ENCODE results near the gene ZNF429.
"Not testable (repeated sequence)": the region's sequence is repeated elsewhere in the genome, so short reads cannot be mapped to it uniquely, and the experiment has no call there.

Gene ZNF429

GRCh38 chr19:21487969-21488368 is 17.4 kb upstream of the ZNF429 start:
- TF ChIP-seq, protein P1, sequence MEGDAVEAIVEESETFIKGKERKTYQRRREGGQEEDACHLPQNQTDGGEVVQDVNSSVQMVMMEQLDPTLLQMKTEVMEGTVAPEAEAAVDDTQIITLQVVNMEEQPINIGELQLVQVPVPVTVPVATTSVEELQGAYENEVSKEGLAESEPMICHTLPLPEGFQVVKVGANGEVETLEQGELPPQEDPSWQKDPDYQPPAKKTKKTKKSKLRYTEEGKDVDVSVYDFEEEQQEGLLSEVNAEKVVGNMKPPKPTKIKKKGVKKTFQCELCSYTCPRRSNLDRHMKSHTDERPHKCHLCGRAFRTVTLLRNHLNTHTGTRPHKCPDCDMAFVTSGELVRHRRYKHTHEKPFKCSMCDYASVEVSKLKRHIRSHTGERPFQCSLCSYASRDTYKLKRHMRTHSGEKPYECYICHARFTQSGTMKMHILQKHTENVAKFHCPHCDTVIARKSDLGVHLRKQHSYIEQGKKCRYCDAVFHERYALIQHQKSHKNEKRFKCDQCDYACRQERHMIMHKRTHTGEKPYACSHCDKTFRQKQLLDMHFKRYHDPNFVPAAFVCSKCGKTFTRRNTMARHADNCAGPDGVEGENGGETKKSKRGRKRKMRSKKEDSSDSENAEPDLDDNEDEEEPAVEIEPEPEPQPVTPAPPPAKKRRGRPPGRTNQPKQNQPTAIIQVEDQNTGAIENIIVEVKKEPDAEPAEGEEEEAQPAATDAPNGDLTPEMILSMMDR (IDR thresholded peaks at IDR 0.05; ENCODE audit: insufficient read depth, low read depth, low read length, missing control alignments) = no peak
- no peak for DNase-seq (ENCODE audit: low read depth)
- no peak overlapping the region for H3K4me3 ChIP-seq (ENCODE audit: low read depth, low read length)

DNA sequence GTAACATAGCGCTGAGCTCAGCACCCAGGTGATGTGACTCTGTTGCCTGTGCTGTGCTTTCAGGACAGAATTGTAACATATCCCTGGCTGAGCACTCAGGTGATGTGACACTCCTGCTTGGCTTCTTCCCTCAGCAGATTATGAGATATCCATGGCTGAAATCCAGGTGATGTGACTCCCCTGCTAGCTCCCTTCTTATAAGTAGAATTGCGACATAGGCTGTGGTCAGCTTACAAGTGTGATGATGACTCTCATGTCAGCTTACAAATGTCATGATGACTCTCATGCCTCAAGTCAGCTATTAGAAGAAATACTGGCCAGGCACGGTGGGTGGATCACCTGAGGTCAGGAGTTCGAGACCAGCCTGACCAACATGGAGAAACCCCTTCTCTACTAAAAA is 14.3 kb upstream of the ZNF429 start:
- no peak for DNase-seq (ENCODE audit: low read depth)
- no peak overlapping the region for H3K4me3 ChIP-seq (ENCODE audit: low read depth, low read length)
- TF ChIP-seq, protein P1 (IDR thresholded peaks at IDR 0.05; ENCODE audit: insufficient read depth, low read depth, low read length, missing control alignments) = no peak

- no peak for DNase-seq (ENCODE audit: low read depth)
- TF ChIP-seq, protein P1 (IDR thresholded peaks at IDR 0.05; ENCODE audit: insufficient read depth, low read depth, low read length, missing control alignments) = no peak
- H3K4me3 ChIP-seq (ENCODE audit: low read depth, low read length) = no peak overlapping the region
These were observed 12.2 kb upstream of the ZNF429 start for GRCh38 chr19:21492947-21493906.

DNA sequence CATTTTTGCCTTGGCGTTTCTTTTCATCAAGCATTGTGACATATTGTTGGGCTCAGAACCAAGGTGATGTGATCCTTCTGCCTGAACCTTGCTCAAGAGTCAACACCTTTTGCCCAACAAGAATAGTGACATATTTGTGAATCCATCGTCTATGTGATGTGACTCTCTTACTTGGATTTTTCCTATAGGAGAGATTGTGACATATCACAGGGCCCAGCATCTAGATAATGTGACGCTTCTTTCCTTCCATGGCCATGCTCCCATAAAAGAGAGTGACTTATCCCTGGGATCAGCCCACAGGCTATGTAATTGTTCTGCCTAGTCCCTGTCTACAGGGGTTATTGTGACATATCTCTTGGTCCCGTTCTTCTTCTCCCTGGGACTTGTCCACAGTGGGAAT is 8.5 kb upstream of the ZNF429 start:
- no peak for DNase-seq (ENCODE audit: low read depth)
- H3K4me3 ChIP-seq (ENCODE audit: low read depth, low read length) = no peak overlapping the region
- TF ChIP-seq, protein P1 (IDR thresholded peaks at IDR 0.05; ENCODE audit: insufficient read depth, low read depth, low read length, missing control alignments) = no peak

- TF ChIP-seq, protein P1 (IDR thresholded peaks at IDR 0.05; ENCODE audit: insufficient read depth, low read depth, low read length, missing control alignments) = no peak
- DNase-seq (ENCODE audit: low read depth) = no peak
- H3K4me3 ChIP-seq (ENCODE audit: low read depth, low read length) = no peak overlapping the region
These were observed 6.8 kb upstream of the ZNF429 start for GRCh38 chr19:21498651-21499050.

DNA sequence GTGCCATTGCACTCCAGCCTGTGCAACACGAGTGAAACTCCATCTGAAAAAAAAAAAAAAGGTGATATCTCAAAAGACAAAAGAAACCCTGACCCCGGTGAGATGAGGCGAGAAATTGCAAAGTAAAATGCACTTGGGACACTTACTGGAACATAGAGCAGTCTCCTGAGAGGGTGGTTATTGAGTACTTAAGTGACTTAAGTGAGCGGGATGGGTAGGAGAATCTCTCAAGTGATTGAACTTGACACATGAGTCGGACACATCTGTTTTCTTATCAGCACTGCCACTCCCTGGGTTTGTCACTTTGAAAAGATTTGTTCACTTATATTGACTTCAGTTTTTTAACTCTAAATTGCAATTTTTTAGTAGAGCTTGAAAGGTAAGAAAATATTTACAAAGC is 2.8 kb downstream of the ZNF429 start:
- TF ChIP-seq, protein P1 (IDR thresholded peaks at IDR 0.05; ENCODE audit: insufficient read depth, low read depth, low read length, missing control alignments) = no peak
- no peak overlapping the region for H3K4me3 ChIP-seq (ENCODE audit: low read depth, low read length)
- DNase-seq (ENCODE audit: low read depth) = no peak

DNA sequence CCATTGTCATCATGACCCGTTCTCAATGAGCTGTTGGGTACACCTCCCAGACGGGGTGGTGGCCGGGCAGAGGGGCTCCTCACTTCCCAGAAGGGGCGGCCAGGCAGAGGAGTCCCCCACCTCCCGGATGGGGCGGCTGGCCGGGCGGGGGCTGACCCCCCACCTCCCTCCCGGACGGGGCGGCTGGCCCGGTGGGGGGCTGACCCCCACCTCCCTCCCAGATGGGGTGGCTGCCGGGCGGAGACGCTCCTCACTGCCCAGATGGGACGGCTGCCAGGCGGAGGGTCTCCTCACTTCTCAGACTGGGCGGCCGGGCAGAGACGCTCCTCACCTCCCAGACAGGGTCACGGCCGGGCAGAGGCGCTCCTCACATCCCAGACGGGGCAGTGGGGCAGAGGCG is 5.7 kb downstream of the ZNF429 start:
- not testable (repeated sequence) for H3K4me3 ChIP-seq (ENCODE audit: low read depth, low read length); DNase-seq (ENCODE audit: low read depth)

- not testable (repeated sequence) for H3K4me3 ChIP-seq (ENCODE audit: low read depth, low read length); DNase-seq (ENCODE audit: low read depth)
These were observed 7.2 kb downstream of the ZNF429 start for GRCh38 chr19:21512609-21513008.

Data from GM12865 (cell line).